ENCODE results near the gene OPN5.

OPN5 gene

DNA sequence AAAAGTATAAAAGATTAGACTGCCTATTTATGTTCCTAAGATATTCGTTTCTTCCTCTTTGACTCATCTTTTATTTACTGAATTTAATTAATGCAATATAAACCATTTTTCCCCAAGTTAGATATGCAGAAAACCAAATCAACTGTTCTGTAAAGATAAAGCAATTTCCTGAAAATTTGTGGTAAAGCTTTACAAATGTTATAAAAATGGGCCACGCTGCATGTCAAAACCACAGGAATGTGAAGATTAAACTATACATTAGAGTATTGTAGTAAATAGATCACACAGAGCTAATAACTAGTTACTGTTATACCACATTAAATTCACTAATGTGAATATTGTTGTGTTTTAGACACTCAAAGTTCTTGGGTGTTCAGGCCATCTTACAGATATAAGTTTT is 83.4 kb downstream of the OPN5 start:
- DNase-seq, result no peak

DNA sequence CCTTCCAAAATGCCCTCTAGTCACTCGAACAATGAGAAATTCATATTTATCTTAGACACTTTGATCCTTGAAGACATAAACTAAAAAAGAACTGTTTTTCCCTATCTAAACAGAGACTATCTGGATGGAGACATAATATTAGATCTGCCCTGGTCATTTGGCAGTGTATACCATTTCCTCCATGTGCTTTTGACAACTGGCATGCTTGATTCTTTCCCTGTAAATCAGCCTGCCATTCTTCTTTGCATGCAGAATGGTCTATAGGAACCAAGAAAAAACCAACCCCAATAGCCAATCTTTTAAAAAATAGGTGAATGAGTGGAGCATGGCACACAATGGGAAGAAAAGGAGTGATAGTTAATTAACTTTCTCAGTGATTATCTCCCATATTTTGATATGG is 93.8 kb downstream of the OPN5 start:
- DNase-seq, result no peak

All from stimulated activated CD4-positive, alpha-beta T cell treated with anti-CD3 and anti-CD28 coated beads, Interleukin-4, amount 100 ng/mL, for 24 hours (primary cell).